A673 (cell line): ENCODE data around the gene DLEC1.

ENCODE experiments used
- CTCF ChIP-seq: fragments of 300-800, 200-600 bp; sonication (generic); conservative IDR thresholded peaks from 2 replicates; pipeline ENCODE4 v1.5.1; 2017; ENCODE audit warnings: low read depth, mild to moderate bottlenecking, antibody characterized with exemption, low read length, moderate library complexity, mixed read lengths
- EZH2 ChIP-seq: fragments of 200-600 bp; sonication (generic); IDR thresholded peaks from 2 replicates; pipeline ENCODE4 v1.6.1; 2017; ENCODE audit warnings: borderline replicate concordance, low read depth, mild to moderate bottlenecking, mixed read lengths, antibody characterized with exemption, low read length; ENCODE audit not compliant: poor library complexity, severe bottlenecking

GRCh38 chr3:38006445-38006995 lies 32.5 kb upstream of the DLEC1 start:
- no peak for TF ChIP-seq CTCF
- no peak for TF ChIP-seq EZH2
